NCI-H2081 (cell line): ENCODE data around the gene UBE2L6.

Experiments
- DNase-seq, 2 experiments: peaks; one replicate each; lab custom pipeline; 2025; lab: John Stamatoyannopoulos, UW

The UBE2L6 gene

GRCh38 chr11:57530215-57530595, 37.3 kb downstream of the UBE2L6 start:
- no peak for DNase-seq

- no peak for DNase-seq
Observed at GRCh38 chr11:57529012-57529411, 38.5 kb downstream of the UBE2L6 start.

GRCh38 chr11:57527056-57527631, 40.3 kb downstream of the UBE2L6 start:
- peak; percentile 35 to 55 for DNase-seq

GRCh38 chr11:57523419-57523818, 44.1 kb downstream of the UBE2L6 start:
- DNase-seq: no peak

GRCh38 chr11:57521116-57521515, 46.4 kb downstream of the UBE2L6 start:
- DNase-seq: no peak

GRCh38 chr11:57516061-57516443, 51.4 kb downstream of the UBE2L6 start:
- DNase-seq: no peak

- peak; percentile 40 to 45 for DNase-seq
Observed at GRCh38 chr11:57515332-57516060, 52.0 kb downstream of the UBE2L6 start, which contains the start of gene SLC43A1. TSS of gene SLC43A1 (minus strand) at chr11:57515702. CDS start at chr11:57514111, 1,591 bp downstream.

- peak; percentile 68 to 73 for DNase-seq
Observed at GRCh38 chr11:57514538-57515331, 52.7 kb downstream of the UBE2L6 start.

- DNase-seq: peak; percentile 38 to 41
Observed at GRCh38 chr11:57513911-57514537, 53.4 kb downstream of the UBE2L6 start.

GRCh38 chr11:57513452-57513795, 54.0 kb downstream of the UBE2L6 start:
- DNase-seq: no peak

- DNase-seq: no peak
Observed at GRCh38 chr11:57512646-57513451, 54.6 kb downstream of the UBE2L6 start.

- DNase-seq: no peak
Observed at GRCh38 chr11:57511741-57512430, 55.6 kb downstream of the UBE2L6 start.

- DNase-seq: no peak
Observed at GRCh38 chr11:57508341-57509170, 58.9 kb downstream of the UBE2L6 start.

- DNase-seq: no peak
Observed at GRCh38 chr11:57506522-57506921, 61.0 kb downstream of the UBE2L6 start.

- DNase-seq: no peak
Observed at GRCh38 chr11:57504511-57504910, 63.0 kb downstream of the UBE2L6 start.

GRCh38 chr11:57502870-57503269, 64.6 kb downstream of the UBE2L6 start:
- no peak for DNase-seq

GRCh38 chr11:57502376-57502775, 65.1 kb downstream of the UBE2L6 start:
- no peak for DNase-seq

GRCh38 chr11:57501953-57502352, 65.5 kb downstream of the UBE2L6 start:
- no peak for DNase-seq
